HS-27A (cell line): ENCODE measurements around the gene ANKS1A.

Experiments used
- DNase-seq: peaks from one replicate; pipeline ENCODE4 v3.0.0-alpha.2; 2012; ENCODE audit warnings: low read depth, missing footprints

The ANKS1A gene

DNA sequence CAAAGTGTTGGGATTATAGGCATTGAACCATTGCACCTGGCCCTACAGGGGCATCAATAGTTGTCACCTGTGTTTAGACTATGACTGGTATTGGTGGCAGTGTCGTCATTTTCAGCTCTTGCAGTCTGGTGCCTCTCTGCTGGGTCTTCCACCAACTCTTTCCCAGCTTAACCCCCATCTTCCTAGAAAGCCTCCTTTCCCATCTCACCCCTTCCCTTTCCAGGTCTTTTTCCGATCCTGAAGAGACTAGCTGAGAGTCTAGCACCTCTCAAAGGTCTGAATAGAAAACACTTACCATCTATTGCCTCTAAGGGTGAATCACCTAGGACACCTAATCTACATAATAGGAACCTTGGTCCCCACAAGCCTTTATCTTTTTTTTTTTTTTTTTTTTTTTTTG is 181.1 kb downstream of the ANKS1A start:
- no peak for DNase-seq

- DNase-seq, result no peak
These were observed 182.4 kb downstream of the ANKS1A start for GRCh38 chr6:35071347-35071994.

GRCh38 chr6:35072051-35072697 is 183.1 kb downstream of the ANKS1A start:
- DNase-seq, result no peak

- DNase-seq, result no peak
These were observed 183.6 kb downstream of the ANKS1A start for GRCh38 chr6:35072698-35073055.

DNA sequence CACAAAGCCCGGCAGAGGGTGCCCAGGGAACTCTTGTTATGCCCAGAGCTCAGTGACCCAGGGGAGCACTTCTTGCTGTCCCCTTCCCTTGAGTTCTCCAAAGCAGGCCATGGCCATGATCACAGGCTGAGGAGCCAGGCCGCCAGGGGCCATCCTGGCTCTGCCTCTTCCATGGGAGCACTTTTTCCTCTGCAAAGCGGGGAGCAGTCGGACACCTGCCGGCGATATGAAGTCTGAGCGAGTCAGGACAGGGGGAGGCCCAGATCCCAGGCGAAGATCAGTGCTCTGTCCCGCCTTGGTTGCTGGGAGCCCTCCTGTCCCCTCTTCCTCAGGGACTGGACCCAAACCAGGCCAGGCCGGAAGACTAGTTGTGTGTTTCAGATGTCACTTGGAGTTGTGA is 184.2 kb downstream of the ANKS1A start:
- no peak for DNase-seq

GRCh38 chr6:35073766-35074471 is 184.9 kb downstream of the ANKS1A start:
- DNase-seq, result no peak

GRCh38 chr6:35076997-35077712 is 188.1 kb downstream of the ANKS1A start:
- no peak for DNase-seq

- no peak for DNase-seq
These were observed 188.7 kb downstream of the ANKS1A start for GRCh38 chr6:35077713-35078105.

GRCh38 chr6:35078226-35078850 is 189.3 kb downstream of the ANKS1A start:
- DNase-seq, result no peak

DNA sequence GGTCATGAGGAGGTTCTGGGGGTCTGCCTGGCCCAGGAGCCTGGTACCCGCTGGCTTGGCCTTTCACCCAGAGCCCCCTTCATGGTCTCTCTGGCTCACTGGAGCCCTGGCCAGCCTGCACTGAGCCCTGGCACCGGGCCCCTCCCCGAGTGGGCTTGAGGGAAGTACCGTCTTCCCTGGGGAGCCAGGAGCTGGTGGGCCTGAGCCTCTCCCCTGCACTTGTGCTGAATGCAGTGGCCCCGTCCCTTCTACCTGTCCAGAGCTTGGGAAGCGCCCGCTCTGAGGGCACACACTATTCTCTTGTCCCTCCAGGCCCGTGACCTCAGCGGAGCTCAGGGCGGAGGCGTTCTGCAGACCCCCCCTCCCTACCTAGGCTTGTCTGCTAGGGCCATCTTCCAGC is 189.8 kb downstream of the ANKS1A start:
- DNase-seq, result no peak

- DNase-seq, result no peak
These were observed 190.4 kb downstream of the ANKS1A start for GRCh38 chr6:35079311-35080000.

DNA sequence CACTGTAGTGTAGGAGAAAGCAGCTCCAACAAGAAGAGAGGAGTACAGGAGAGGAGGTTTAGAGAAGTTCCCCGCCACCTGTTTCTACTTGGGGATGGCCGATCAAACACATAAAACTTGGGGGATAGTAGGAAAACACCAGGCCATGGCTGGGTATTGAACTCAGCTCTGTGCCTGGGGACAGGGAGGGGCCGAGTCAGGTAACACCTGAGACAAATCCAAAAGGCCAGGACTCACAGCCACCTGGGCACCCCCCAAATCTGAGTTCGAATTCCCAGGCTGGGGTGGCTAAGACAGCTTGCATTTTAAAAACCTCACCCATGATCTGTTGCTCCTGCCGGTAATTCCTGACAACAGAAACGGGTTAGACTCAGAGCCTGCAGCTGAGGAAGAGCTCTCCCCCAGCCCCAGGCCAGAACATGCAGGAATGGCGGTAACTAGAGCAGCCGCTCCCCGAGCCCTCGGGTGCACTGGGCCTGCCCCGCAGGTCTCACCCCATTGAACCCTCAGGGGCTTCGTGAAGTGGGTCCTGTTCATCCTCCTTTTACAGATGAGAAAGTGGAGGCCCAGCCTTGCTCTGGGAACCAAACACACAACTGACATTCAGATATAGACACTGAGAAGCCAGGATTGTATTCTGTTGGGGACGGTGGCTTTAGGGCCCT is 191.1 kb downstream of the ANKS1A start:
- DNase-seq, result no peak

DNA sequence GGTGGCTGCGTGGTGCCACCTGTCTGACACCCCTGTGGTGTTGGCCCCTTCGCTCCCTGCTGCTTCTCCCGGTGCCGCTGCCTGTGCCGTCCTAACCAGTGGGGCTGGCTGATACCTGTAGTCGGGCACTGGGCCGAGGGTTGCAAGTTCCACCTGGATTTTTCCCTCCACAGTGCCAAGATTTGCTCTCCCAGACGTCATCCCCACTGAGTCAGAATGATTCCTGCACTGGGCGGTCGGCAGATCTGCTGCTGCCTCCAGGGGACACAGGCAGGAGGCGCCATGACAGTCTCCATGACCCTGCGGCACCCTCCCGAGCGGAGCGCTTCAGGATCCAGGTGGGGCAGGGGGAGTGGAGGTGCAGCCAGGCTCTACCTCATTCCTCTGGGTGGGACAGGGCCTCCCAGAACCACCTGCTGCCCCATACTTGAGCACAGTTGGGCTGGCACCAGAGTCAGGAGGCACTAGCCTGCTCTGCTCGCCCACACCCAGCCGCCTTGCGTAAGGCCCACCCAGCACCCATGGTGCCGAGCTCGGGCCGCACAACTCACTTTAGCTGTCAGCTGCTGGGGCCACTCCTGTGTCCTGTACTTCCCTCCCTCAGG is 191.9 kb downstream of the ANKS1A start:
- DNase-seq, result no peak

DNA sequence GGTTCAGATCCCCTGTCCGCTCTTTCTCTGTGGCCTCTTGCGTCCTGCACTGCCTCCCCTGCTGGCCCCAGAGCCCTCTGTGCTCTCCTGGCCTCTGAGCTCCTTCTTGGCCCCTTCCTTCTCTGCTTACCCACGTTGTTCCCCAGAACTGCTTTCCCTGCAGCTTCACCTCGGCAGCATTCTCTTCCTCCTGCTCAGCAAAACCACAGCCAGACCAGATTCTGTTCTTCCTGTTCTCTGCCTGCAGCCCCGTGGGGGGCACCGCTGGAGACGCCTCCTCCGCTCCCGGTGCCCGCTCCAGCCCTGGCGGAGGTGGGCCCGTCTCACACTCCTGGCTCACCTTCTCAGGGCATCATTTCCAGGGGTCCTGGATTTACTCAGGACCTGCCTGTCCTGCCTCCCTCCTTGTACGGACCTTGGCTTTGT is 192.4 kb downstream of the ANKS1A start:
- DNase-seq, result no peak

- no peak for DNase-seq
These were observed 193.1 kb downstream of the ANKS1A start for GRCh38 chr6:35082046-35082732.

- DNase-seq, result no peak
These were observed 193.8 kb downstream of the ANKS1A start for GRCh38 chr6:35082733-35083403.

DNA sequence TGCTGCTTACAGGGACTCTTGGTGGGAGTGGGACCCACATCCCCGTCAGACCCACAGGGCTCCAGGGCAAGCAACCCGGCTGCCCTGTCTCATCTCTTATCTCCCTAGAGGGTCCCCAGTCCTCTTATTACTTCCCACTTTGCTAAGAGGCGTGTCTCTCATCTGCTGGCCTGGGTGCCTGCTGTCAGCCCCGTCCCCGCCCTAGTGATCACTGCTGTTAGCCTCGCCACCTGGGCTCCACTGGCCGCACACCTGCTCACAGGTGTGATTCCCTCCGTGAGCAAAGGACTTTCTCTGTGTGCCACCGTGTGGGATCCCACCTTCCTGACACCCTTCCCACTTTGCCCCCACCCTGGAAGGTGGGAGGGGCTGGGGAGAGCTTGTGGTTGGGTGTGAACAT is 194.5 kb downstream of the ANKS1A start:
- no peak for DNase-seq

GRCh38 chr6:35084041-35084491 is 195.0 kb downstream of the ANKS1A start:
- DNase-seq, result no peak

DNA sequence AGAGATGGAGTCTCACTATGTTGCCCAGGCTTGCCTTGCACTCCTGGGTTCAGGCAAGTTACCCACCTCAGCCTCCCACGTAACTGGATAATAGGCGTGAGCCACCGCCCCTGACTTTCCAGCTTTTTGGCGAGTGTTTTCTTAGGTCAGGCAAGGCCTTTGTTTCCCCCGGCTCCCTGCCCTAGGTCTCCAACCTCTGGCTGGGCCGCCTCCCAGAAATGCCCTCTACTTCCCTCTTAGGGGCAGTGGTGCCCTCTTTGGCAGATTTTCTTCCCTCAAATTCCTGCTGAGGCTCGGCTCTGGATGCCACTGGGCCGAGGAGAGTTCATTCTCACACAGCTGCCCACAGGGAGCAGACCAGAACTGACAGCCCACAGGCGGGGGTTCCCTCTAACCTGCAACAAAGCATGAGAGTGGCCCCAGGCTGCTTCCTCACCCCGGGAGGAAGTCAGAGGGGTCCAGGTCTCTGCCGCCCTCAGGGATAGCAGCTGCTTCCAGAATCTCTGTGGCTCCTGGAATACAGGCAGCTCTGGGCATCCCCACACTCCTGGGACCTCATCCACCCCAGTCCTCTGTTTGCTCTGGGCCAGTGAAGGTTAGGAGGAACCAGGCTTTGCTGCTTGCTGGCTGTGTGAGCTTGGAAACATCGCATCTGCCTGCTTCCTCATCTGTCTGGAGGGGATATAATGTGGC is 195.6 kb downstream of the ANKS1A start:
- no peak for DNase-seq
